Effector memory CD8-positive, alpha-beta T cell (primary cell): Measurements from ENCODE around the gene DPF3.

Experiments
- ATAC-seq: fragments of 150-1000 bp; cut with Tn5 transposase; replicated peaks from 2 replicates; pipeline ENCODE4 v1.10.0; 2021; ENCODE audit warnings: mild to moderate bottlenecking, moderate library complexity
- DNase-seq, 3 experiments: peaks; one replicate each; pipeline ENCODE4 v3.0.0; 2021
- H3K27ac Mint-ChIP-seq, 2 donors: one replicate each; pipeline ENCODE4 v1.8.0; 2022; ENCODE audit warnings: mild to moderate bottlenecking in 2 of 2, mixed read lengths in 2 of 2, moderate library complexity in 2 of 2
- H3K27me3 Mint-ChIP-seq, 2 donors: one replicate each; pipeline ENCODE4 v1.8.0; 2022; ENCODE audit warnings: mixed read lengths in 2 of 2
- H3K36me3 Mint-ChIP-seq: one replicate; pipeline ENCODE4 v1.8.0; 2022; ENCODE audit warnings: mild to moderate bottlenecking, moderate library complexity, mixed read lengths; ENCODE audit not compliant: insufficient read depth
- H3K4me1 Mint-ChIP-seq, 2 donors: one replicate each; pipeline ENCODE4 v1.8.0; 2022; ENCODE audit warnings: low read depth in 2 of 2, mixed read lengths in 2 of 2
- H3K4me3 Mint-ChIP-seq, 2 donors: one replicate each; pipeline ENCODE4 v1.8.0; 2022; ENCODE audit warnings: mild to moderate bottlenecking in 2 of 2, mixed read lengths in 2 of 2, moderate library complexity in 2 of 2
- H3K9me3 Mint-ChIP-seq, 2 donors: one replicate each; pipeline ENCODE4 v1.8.0; 2022; ENCODE audit warnings: mixed read lengths in 2 of 2

The DPF3 gene

DNA sequence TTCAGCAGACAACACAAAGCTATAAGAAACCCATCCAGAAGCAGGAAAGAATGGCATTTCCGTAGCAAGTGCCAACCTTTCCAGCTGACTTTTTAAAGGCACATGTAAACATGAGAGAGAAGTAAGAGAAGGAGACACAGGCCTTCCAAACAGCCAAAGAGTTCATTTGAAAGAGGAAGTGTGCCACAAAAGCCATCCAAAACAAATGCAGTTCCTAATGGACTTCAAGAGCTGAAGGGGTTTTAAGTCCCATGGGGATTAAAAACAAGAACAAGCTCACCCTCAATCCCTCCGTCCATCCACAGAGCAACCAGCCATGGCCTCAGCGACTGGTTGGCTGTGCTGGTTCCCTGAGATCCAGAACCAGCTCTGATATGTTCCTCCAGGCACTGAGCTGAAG lies 4.5 kb upstream of the DPF3 start:
- H3K27me3 Mint-ChIP-seq: peaks cover 53 to 61% of the 10 kb centered on the region in 2 donors
- no peak overlapping the region for H3K27ac Mint-ChIP-seq
- ATAC-seq: no peak
- DNase-seq: no peak
- peaks cover 11 to 13% of the 10 kb centered on the region in 2 donors for H3K4me1 Mint-ChIP-seq
- no peaks in the 10 kb centered on the region for H3K9me3 Mint-ChIP-seq
- H3K4me3 Mint-ChIP-seq: no peak overlapping the region
- H3K36me3 Mint-ChIP-seq: peaks cover 7% of the 10 kb centered on the region

DNA sequence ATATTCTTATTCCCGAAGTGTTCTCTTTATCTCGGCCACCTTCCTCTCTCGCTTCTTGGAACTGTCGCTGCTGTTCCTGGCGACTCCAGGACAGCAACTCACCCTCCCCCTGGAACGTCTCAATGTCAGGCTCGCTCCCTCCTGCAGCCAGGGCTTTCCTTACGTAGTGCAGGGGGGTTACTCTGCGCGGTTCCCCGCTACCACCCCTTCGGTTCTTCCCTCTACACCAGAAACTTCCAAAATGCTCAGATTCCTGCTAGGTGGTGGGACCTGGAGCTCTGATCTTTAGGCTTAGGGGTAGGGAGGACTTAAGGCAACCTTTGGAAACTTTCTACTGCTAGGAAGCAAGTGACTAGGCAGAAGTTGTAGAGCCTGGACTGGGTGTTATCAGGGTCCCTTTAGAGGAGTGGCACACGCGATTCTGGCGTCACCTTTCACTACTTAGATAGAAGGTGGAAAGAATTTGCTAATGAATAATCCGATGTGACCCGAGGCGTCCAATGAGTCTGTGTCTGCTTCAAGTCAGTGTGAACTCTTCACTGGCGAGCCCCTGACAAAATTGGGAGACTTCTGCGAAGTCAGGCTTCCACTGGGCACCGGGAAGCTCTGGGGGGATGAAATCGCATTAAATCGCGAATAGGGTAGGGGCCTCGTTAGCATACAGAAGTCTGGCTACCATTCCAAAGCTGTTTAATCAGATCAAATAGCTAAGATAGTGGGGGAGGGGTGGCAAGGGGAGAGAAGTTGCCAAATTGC lies 900 bp upstream of the DPF3 start:
- DNase-seq: peak in 1 of 3 experiments; percentile 4
- peak overlapping the region; percentile 61 to 84 for H3K27ac Mint-ChIP-seq
- H3K4me1 Mint-ChIP-seq: peaks cover 24 to 25% of the 10 kb centered on the region in 2 donors
- H3K4me3 Mint-ChIP-seq: peak overlapping the region; percentile 84 to 94
- no peak for ATAC-seq
- H3K27me3 Mint-ChIP-seq: peaks cover 68 to 73% of the 10 kb centered on the region in 2 donors
- no peaks in the 10 kb centered on the region for H3K9me3 Mint-ChIP-seq
- H3K36me3 Mint-ChIP-seq: peaks cover 7% of the 10 kb centered on the region

DNA sequence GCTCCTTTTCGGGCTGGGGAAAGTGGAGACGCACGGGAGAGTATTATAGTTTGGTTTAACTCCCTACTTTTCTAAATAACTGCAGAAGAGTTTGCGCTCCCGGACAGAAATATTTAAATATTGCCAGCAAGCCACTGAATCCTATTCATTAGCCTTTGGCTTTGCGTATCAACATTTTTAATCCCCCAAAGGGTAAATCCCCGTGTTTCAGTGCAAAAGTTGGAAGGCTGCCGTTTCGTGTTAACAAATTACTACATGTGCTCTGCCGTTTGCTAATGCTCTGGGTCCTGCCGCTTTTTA lies 372 bp upstream of the DPF3 start:
- ATAC-seq (no peak), DNase-seq (no peak)
- H3K9me3 Mint-ChIP-seq: no peaks in the 10 kb centered on the region
- peak overlapping the region; percentile 61 to 84 for H3K27ac Mint-ChIP-seq
- H3K4me3 Mint-ChIP-seq: peak overlapping the region; percentile 84 to 94
- peaks cover 7% of the 10 kb centered on the region for H3K36me3 Mint-ChIP-seq
- peaks cover 24 to 25% of the 10 kb centered on the region in 2 donors for H3K4me1 Mint-ChIP-seq
- H3K27me3 Mint-ChIP-seq: peaks cover 63 to 67% of the 10 kb centered on the region in 2 donors

DNA sequence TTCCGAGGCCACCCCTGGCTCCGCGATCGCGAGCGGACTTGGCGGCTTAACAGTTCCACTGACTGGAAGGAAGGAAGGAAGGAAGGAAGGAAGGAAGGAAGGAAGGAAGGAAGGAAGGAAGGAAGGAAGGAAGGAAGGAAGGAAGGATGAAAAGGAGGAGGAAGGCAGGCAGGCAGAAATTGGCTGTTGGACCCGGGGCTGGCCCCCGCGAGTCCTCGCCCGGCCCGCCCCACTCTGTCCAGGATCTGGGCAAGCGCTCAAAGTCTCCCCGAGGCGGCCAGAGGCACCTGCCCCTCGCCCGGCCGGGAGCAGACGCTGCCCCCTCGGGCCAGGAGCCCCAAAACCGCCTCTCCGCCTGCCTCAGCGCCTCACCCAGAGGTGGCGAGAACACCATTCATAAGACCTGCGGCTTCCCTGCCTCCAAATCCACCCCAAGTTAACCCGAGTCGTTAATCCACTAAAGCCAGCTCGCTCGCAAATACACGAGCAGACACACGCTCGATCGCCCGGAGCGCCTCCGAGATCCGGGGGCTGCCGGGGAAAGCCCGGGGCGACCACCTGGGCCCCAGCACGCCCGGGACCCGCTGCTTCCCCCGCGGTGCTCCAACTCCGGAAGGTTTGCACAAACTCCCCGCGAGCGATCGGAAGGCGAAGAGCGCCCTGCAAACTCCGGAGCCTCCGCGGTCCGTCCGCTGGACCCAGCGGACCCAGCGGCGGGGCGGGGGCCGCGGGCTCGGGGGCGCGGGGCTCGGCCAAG lies 844 bp downstream of the DPF3 start:
- H3K27me3 Mint-ChIP-seq: peaks cover 57 to 61% of the 10 kb centered on the region in 2 donors
- DNase-seq (peak in 1 of 3 experiments; percentile 17), ATAC-seq (peak; percentile 13)
- peak overlapping the region; percentile 84 to 94 for H3K4me3 Mint-ChIP-seq
- peak overlapping the region in 1 of 2 donors; percentile 23 for H3K27ac Mint-ChIP-seq
- H3K9me3 Mint-ChIP-seq: no peaks in the 10 kb centered on the region
- peaks cover 24 to 25% of the 10 kb centered on the region in 2 donors for H3K4me1 Mint-ChIP-seq
- H3K36me3 Mint-ChIP-seq: peaks cover 7% of the 10 kb centered on the region

DNA sequence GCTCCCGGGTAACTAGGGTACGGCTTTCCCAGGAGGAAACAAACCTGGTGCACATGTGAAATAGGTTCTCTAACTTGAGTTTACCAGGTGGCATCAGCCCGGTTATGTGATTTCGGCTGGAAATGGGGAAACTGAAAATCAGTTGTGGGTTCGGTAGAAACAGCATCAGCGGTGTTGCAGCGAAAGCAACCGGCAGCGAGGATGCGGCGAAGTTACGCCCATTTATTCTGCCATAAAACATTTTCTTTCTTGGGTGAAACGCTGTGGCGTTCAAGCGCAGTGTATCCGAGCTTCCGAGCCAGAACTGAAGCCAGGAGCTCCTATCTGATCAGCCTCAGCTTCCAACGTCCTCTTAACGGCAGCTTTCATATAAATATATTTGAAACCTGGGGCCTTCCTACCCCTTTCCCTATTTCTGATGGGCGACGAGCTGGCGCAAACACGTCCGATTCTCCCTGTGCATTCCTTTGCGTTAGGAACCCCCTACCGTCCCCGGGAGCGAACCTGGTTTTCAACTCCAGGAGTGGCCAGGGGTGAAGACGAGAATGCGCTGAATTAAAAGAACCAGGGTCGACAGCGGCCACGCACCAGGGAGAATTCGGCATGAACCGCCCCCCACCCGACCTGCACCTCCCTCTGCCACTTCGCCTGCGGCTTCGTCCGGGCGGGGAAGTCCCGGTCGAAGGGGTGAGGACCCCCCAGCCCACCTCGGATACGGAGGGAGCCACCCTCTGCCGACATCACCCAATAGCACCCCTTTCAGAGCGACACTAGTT lies 1.6 kb downstream of the DPF3 start:
- ATAC-seq (no peak), DNase-seq (peak in 1 of 3 experiments; percentile 11)
- Mint-ChIP-seq H3K4me1 (peaks cover 24 to 25% of the 10 kb centered on the region in 2 donors), H3K27me3 (peaks cover 53 to 59% of the 10 kb centered on the region in 2 donors), H3K4me3 (peak overlapping the region; percentile 84 to 94), H3K9me3 (no peaks in the 10 kb centered on the region), H3K27ac (peak overlapping the region in 1 of 2 donors; percentile 23), H3K36me3 (peaks cover 7% of the 10 kb centered on the region)

DNA sequence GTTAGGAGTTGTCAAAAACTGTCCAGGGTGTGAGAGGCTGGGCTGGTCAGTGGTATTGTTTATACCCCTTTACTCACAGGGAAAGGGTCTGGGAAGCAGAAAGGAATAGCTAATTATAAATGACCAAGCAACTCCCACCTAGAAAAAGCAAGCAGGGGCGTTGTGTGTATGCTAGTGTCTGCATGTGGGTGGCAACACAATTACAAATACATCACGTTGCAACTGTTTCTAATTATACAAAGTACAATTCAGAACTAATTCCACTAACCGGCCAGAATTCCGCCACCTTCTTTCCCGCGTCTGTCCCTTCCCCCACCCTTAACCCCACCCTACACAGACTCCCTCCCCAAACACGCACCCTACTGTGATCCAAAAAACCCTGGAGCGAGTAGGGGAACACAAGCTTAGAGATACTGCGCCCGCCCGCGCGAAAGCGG lies 2.2 kb downstream of the DPF3 start:
- ATAC-seq (no peak), DNase-seq (no peak)
- Mint-ChIP-seq H3K4me1 (peaks cover 24 to 25% of the 10 kb centered on the region in 2 donors), H3K27me3 (peaks cover 47 to 57% of the 10 kb centered on the region in 2 donors), H3K36me3 (peaks cover 7% of the 10 kb centered on the region), H3K9me3 (no peaks in the 10 kb centered on the region), H3K4me3 (peak overlapping the region; percentile 84 to 94), H3K27ac (no peak overlapping the region)

DNA sequence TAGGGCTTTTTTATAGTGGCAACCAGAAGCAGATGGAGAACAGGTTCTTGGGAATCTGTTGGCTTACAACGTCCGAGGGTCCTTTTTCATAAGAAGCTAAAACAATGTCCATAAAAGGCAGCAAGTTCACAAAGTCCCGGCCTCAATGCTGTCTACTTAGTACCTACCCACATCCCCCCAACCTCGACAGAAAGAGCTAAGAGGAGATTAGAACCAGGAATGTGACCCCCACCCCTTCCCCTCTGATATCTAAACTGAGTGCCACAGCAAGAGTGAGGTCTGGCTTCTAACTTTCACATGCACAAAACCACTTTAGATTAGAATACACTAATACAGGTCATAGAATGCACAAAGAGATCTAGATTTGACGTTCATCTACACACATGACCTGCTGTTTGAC lies 4.5 kb downstream of the DPF3 start:
- Mint-ChIP-seq H3K4me1 (peaks cover 16 to 18% of the 10 kb centered on the region in 2 donors), H3K4me3 (no peak overlapping the region), H3K36me3 (peaks cover 7% of the 10 kb centered on the region), H3K9me3 (no peaks in the 10 kb centered on the region), H3K27me3 (peaks cover 33 to 43% of the 10 kb centered on the region in 2 donors), H3K27ac (no peak overlapping the region)
- DNase-seq (no peak), ATAC-seq (no peak)

DNA sequence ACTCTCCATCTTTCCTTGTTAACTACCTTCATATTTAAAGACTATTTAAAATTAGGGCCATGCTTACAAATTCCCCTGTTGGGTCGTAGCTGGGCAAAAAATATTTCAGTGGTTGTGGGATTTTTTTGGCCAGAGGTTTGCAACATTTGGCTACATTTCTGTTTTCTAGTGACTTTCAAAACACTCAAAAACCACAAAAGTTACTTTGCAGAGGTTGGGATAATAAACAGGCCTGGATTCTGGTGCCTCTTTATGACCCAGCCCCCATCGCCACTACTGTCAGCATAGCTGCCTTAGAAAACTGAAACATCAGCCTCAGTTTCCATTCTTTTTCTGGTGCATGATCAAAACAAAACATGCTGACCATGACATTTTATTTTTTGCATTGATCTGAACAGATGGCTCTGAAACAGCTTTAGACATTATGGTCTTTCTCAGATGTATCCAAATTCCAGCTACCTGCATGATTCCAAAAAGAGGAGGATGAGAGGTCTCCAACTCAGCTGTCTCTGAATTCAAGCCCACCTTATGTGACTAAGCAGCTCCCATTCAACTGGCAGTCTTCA lies 5.2 kb downstream of the DPF3 start:
- Mint-ChIP-seq H3K27ac (no peak overlapping the region), H3K4me1 (peaks cover 11 to 14% of the 10 kb centered on the region in 2 donors), H3K4me3 (no peak overlapping the region), H3K9me3 (no peaks in the 10 kb centered on the region), H3K27me3 (peaks cover 26 to 37% of the 10 kb centered on the region in 2 donors), H3K36me3 (peaks cover 2% of the 10 kb centered on the region)
- ATAC-seq: no peak
- no peak for DNase-seq

DNA sequence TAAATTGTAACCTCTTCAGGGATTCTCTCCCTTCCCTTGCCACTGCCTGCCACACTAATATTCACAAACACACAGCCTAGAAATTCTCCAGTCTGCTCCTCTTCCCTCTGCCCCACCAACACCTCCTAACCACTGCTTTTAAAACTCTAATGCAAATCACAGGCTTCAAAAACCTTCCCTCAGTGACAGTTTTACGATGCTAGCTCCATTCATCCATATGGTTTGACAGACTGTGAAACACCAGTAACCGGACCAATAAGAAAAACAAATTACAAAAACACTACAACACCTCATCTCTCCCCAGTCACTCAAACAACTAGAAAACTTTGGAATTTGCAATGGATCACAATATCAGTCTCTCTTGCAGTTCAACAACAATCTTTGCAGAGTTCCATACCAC lies 5.7 kb downstream of the DPF3 start:
- Mint-ChIP-seq H3K27me3 (peaks cover 27 to 36% of the 10 kb centered on the region in 2 donors), H3K9me3 (no peaks in the 10 kb centered on the region), H3K4me3 (no peak overlapping the region), H3K36me3 (no peaks in the 10 kb centered on the region), H3K27ac (no peak overlapping the region), H3K4me1 (peaks cover 11 to 14% of the 10 kb centered on the region in 2 donors)
- DNase-seq (no peak), ATAC-seq (no peak)

DNA sequence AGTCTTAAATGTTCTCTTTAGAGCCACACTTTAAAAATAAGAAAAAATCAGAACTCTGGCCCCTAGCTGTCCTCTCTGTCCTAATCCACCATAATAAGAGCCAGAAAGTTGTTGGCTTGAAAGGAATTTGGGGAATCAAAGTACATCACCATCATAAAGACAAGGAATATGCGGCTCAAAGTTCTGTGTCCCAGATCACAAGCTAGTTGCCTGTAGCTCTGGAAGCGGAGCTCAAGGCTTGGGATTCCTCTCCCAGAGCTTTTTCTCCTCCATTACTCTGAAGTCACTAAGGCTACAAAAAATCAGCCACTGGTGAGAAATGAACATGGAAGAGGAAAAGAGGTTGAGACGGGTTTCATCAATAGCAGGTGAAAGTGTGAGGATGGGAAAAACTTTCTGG lies 6.4 kb downstream of the DPF3 start:
- H3K36me3 Mint-ChIP-seq: no peaks in the 10 kb centered on the region
- no peaks in the 10 kb centered on the region for H3K9me3 Mint-ChIP-seq
- no peak overlapping the region for H3K4me3 Mint-ChIP-seq
- no peak overlapping the region for H3K27ac Mint-ChIP-seq
- no peak for ATAC-seq
- DNase-seq: no peak
- peaks cover 30 to 31% of the 10 kb centered on the region in 2 donors for H3K27me3 Mint-ChIP-seq
- H3K4me1 Mint-ChIP-seq: peaks cover 7 to 10% of the 10 kb centered on the region in 2 donors

DNA sequence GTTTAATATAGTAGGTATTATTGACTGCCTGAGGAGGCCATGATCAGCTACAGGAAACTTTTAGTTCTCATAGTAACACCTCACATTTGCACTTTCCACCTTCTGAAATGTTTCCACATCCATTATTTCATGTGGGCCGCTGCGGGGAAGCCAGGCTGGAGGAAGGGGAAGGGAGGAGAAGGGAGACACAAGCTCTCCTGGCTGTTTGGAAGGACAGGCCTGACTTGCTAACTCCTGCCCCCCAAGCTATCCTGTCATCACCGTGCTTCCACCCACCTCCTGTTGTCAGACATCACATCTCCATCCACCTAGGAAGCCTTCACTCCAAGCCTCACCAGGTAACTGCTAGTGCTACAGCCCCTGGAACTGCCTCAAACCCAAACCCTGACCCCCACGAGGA lies 9.5 kb downstream of the DPF3 start:
- ATAC-seq (no peak), DNase-seq (no peak)
- Mint-ChIP-seq H3K36me3 (no peaks in the 10 kb centered on the region), H3K27ac (no peak overlapping the region), H3K9me3 (no peaks in the 10 kb centered on the region), H3K4me1 (no peaks in the 10 kb centered on the region), H3K4me3 (no peak overlapping the region), H3K27me3 (peaks cover 12 to 14% of the 10 kb centered on the region in 2 donors)

DNA sequence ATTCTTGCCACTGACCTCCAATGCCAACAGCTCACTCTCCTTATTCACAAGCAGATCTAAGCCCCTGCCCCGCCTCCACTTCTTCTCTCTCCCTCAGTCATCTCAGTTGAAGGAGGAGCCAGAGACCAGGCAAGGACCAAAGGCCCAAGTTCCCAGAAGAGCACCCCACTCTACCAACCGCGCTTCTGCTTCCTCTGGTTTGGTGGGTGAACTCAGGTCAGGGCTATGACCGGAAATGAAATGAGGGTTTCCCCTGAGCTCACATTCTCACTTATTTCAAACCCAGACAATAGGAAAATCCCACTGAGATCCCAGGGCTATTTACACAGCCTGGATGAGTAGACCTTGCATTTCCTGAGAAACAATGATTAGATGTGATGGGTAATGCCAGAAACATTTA lies 9.9 kb downstream of the DPF3 start:
- ATAC-seq (no peak), DNase-seq (no peak)
- H3K36me3 Mint-ChIP-seq: no peaks in the 10 kb centered on the region
- H3K27ac Mint-ChIP-seq: no peak overlapping the region
- no peak overlapping the region for H3K4me3 Mint-ChIP-seq
- no peaks in the 10 kb centered on the region for H3K4me1 Mint-ChIP-seq
- peaks cover 12 to 18% of the 10 kb centered on the region in 2 donors for H3K27me3 Mint-ChIP-seq
- H3K9me3 Mint-ChIP-seq: no peaks in the 10 kb centered on the region

DNA sequence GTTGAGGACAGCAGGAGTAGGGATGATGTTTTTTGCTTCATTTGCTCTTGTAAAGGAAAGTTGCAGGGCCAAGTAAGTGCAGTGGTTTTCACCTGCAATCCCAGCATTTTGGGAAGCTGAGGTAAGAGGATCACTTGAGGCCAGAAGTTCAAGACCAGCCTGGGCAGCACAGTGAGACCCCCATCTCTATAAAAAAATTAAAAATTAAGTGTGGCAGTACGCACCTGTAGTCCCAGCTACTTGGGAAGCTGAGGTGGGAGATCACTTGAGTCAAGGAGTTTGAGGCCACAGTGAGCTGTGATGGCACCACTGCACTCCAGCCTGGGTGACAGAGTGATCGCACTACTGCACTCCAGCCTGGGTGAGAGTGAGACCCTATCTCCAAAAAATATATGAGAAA lies 10.8 kb downstream of the DPF3 start:
- no peaks in the 10 kb centered on the region for H3K4me1 Mint-ChIP-seq
- peaks cover 8 to 19% of the 10 kb centered on the region in 2 donors for H3K27me3 Mint-ChIP-seq
- no peaks in the 10 kb centered on the region for H3K36me3 Mint-ChIP-seq
- no peak overlapping the region for H3K27ac Mint-ChIP-seq
- ATAC-seq (no peak), DNase-seq (no peak)
- no peak overlapping the region for H3K4me3 Mint-ChIP-seq
- no peaks in the 10 kb centered on the region for H3K9me3 Mint-ChIP-seq
